K562 (cell line): Measurements from ENCODE around the gene LHPP. TPM values are rescaled to one million over a fixed set of nuclear protein-coding genes. Genes with fewer than 3 reads are reported as not detected.
A peak's percentile ranks its signal among the peaks of the same experiment; 100 is the strongest.

Experiments used
- ATAC-seq: fragments of 200-7000 bp; cut with Tn5 transposase; 3 replicates; pipeline ENCODE4 v1.9.1; 2020; ENCODE audit warnings: moderate library complexity
- BruUV-seq: library from RNA; stranded (reverse); fragments of 400-500 nt; replicated peaks from 2 replicates; lab custom pipeline; 2021; lab: Mats Ljungman, UMichigan
- CTCF ChIA-PET: fragments of 300-600 bp; formaldehyde crosslinking; extraction: SDS; loops from one replicate; lab custom pipeline; 2021; ENCODE audit warnings: low intra/inter-chr PET ratio; lab: Yijun Ruan, JAX
- POLR2A ChIA-PET: fragments of 300-600, 350-650 bp; sonication (Branson Sonifier 250); formaldehyde crosslinking; extraction: SDS; loops from one replicate; lab custom pipeline; 2021; ENCODE audit warnings: antibody characterized with exemption, inconsistent platforms; lab: Yijun Ruan, JAX
- DNase-seq, 4 experiments: peaks; one replicate each; pipeline versions ENCODE4 v3.0.0 to v3.0.0-alpha.2; 2011 to 2018; ENCODE audit warnings: low spot score in 3 of 4, mixed read lengths in 3 of 4; ENCODE audit errors: extremely low read depth in 1 of 4
- FAIRE-seq: peaks from 2 replicates; lab custom pipeline; 2011; peaks lifted over from hg19 to GRCh38; lab: Jason Lieb, UNC
- H2AFZ ChIP-seq: 2 replicates; pipeline ENCODE4 v1.6.0; 2011; ENCODE audit warnings: low read depth, low read length, control low read depth, inconsistent platforms
- H3K27ac ChIP-seq: fragments of 200-600 bp; 3 replicates; pipeline ENCODE4 v1.8.0; 2011; ENCODE audit warnings: low read depth, mild to moderate bottlenecking, control low read depth, inconsistent platforms, low read length, moderate library complexity, mixed read lengths; ENCODE audit errors: extremely low read depth
- H3K27me3 ChIP-seq, 2 experiments: fragments of 300-600 bp in 1 of 2; 2 replicates in 1 of 2; 3 replicates in 1 of 2; pipeline versions ENCODE4 v1.6.0 to v1.8.0; 2011; ENCODE audit warnings: inconsistent platforms in 2 of 2, low read length in 2 of 2, mild to moderate bottlenecking in 1 of 2, mixed read lengths in 1 of 2, moderate library complexity in 1 of 2; ENCODE audit not compliant: control insufficient read depth in 2 of 2, insufficient read depth in 2 of 2
- H3K36me3 ChIP-seq: fragments of 300-600 bp; 3 replicates; pipeline ENCODE4 v1.8.0; 2011; ENCODE audit warnings: mild to moderate bottlenecking, low read length, inconsistent platforms; ENCODE audit not compliant: control insufficient read depth, insufficient read depth
- H3K4me1 ChIP-seq, 2 experiments: fragments of 200-600 bp in 1 of 2; replicated peaks in 1 of 2; 2 replicates in 1 of 2; 3 replicates in 1 of 2; pipeline versions ENCODE4 v1.5.1 to v1.8.0; 2011; ENCODE audit warnings: inconsistent platforms in 2 of 2, low read length in 2 of 2, mild to moderate bottlenecking in 1 of 2, mixed read lengths in 1 of 2, moderate library complexity in 1 of 2; ENCODE audit not compliant: control insufficient read depth in 2 of 2, insufficient read depth in 2 of 2
- H3K4me2 ChIP-seq: 2 replicates; pipeline ENCODE4 v1.6.1; 2011; ENCODE audit warnings: low read length, control low read depth, inconsistent platforms, mixed read lengths; ENCODE audit not compliant: insufficient read depth
- H3K4me3 ChIP-seq: fragments of 200-600 bp; sonication (generic), shearing (Covaris generic); 2 replicates; pipeline ENCODE4 v1.5.1; 2016; ENCODE audit warnings: control low read depth, inconsistent platforms
- H3K79me2 ChIP-seq: fragments of 200-600 bp; 3 replicates; pipeline ENCODE4 v1.8.0; 2011; ENCODE audit warnings: low read length, inconsistent platforms; ENCODE audit not compliant: control insufficient read depth, insufficient read depth
- H3K9ac ChIP-seq, 2 experiments: 2 replicates each; pipeline versions ENCODE4 v1.6.0 to v1.6.1; 2011; ENCODE audit warnings: low read depth in 2 of 2, low read length in 2 of 2, control low read depth in 1 of 2, inconsistent platforms in 1 of 2, mild to moderate bottlenecking in 1 of 2, mixed read lengths in 1 of 2; ENCODE audit not compliant: insufficient read depth in 1 of 2
- H3K9me1 ChIP-seq: one replicate; pipeline ENCODE4 v1.6.0; 2011; ENCODE audit warnings: inconsistent platforms, mild to moderate bottlenecking, low read length, moderate library complexity; ENCODE audit not compliant: control insufficient read depth, insufficient read depth
- H3K9me3 ChIP-seq: replicated peaks from 2 replicates; pipeline ENCODE4 v1.5.1; 2011; ENCODE audit warnings: low read depth, low read length, inconsistent platforms; ENCODE audit not compliant: control insufficient read depth, insufficient read depth
- H4K20me1 ChIP-seq: replicated peaks from 2 replicates; pipeline ENCODE4 v1.6.1; 2011; ENCODE audit warnings: low read length, inconsistent platforms, mixed read lengths; ENCODE audit not compliant: control insufficient read depth, insufficient read depth
- BCOR ChIP-seq: fragments of 450-650 bp; IDR thresholded peaks from 2 replicates; pipeline ENCODE4 v1.6.1; 2016
- CHD1 ChIP-seq: fragments of 200-600 bp; sonication (generic); IDR thresholded peaks from one replicate; pipeline ENCODE4 v1.6.1; 2012; ENCODE audit warnings: mild to moderate bottlenecking, moderate library complexity, low read length, inconsistent platforms
- COPS2 ChIP-seq: fragments of 450-650 bp; conservative IDR thresholded peaks from 2 replicates; pipeline ENCODE4 v1.6.1; 2016; ENCODE audit warnings: mild to moderate bottlenecking, moderate library complexity
- CREM ChIP-seq: IDR thresholded peaks from 2 replicates; pipeline ENCODE4 v1.6.1; 2014; ENCODE audit warnings: antibody characterized with exemption, low read depth
- GABPA ChIP-seq: fragments of 200-800 bp; sonication (Bioruptor generic); conservative IDR thresholded peaks from 2 replicates; pipeline ENCODE4 v1.6.1; 2016; ENCODE audit warnings: low read depth, missing genetic modification characterization, missing compliant biosample characterization
- HDGF ChIP-seq: fragments of 450-650 bp; IDR thresholded peaks from 2 replicates; pipeline ENCODE4 v1.6.1; 2016
- HOXB6 ChIP-seq: fragments of 250-450 bp; sonication (Bioruptor Pico); IDR thresholded peaks from 2 replicates; pipeline ENCODE4 v1.5.1; 2022; ENCODE audit warnings: mild to moderate bottlenecking, borderline replicate concordance
- MAFG ChIP-seq: fragments of 450-650 bp; conservative IDR thresholded peaks from 2 replicates; pipeline ENCODE4 v1.6.1; 2016; ENCODE audit warnings: missing genetic modification characterization, missing compliant biosample characterization
- NELFE ChIP-seq: IDR thresholded peaks from 2 replicates; pipeline ENCODE4 v1.6.1; 2011; ENCODE audit warnings: mild to moderate bottlenecking; ENCODE audit not compliant: insufficient read depth, insufficient read length
- RNF2 ChIP-seq: sonication (generic); IDR thresholded peaks from 2 replicates; pipeline ENCODE4 v1.6.1; 2016
- SAFB ChIP-seq: fragments of 200-400 bp; formaldehyde crosslinking; IDR thresholded peaks from 2 replicates; pipeline ENCODE4 v1.6.1; 2017; ENCODE audit warnings: low read depth, low read length, borderline replicate concordance
- SIRT6 ChIP-seq: IDR thresholded peaks from one replicate; pipeline ENCODE4 v1.6.1; 2012; ENCODE audit warnings: low read depth, mild to moderate bottlenecking, control low read depth, inconsistent platforms, low read length, moderate library complexity
- TAF1 ChIP-seq: IDR thresholded peaks from 2 replicates; pipeline ENCODE4 v1.6.1; 2011; ENCODE audit warnings: mild to moderate bottlenecking, low read length, moderate library complexity; ENCODE audit not compliant: insufficient read depth, control insufficient read depth, severe bottlenecking; ENCODE audit errors: extremely low read depth
- U2AF1 ChIP-seq: fragments of 200-400 bp; formaldehyde crosslinking; optimal IDR thresholded peaks from 2 replicates; pipeline ENCODE3; 2017; ENCODE audit warnings: mild to moderate bottlenecking, low read depth, low read length, moderate library complexity
- ZNF589 ChIP-seq: fragments of 200-800 bp; sonication (Bioruptor generic); IDR thresholded peaks from 2 replicates; pipeline ENCODE4 v1.6.1; 2016; ENCODE audit warnings: low read depth, missing genetic modification characterization, missing compliant biosample characterization
- ZNF75A ChIP-seq: fragments of 450-650 bp; formaldehyde crosslinking; IDR thresholded peaks from 2 replicates; pipeline ENCODE4 v1.4.0; 2020; ENCODE audit warnings: mild to moderate bottlenecking
- WGBS: fragments of 100-300 bp; shearing (Covaris generic); methylation state at CpG from one replicate; pipeline ENCODE4 v1.1.6; 2016; ENCODE audit warnings: low coverage, mixed read lengths; ENCODE audit not compliant: insufficient coverage; ENCODE audit errors: missing lambda C conversion rate; 5-methylcytosine and 5-hydroxymethylcytosine counted together
- in situ Hi-C: fragments of 300-500 bp; cut with MboI; formaldehyde crosslinking; loops from 4 replicates; pipeline ENCODE4 v1.15.0; 2018; ENCODE audit warnings: inconsistent platforms, mixed read lengths
- intact Hi-C: fragments of 100-400 bp; cut with micrococcal nuclease; formaldehyde crosslinking; loops from 2 replicates; pipeline ENCODE4 v1.14.2; 2022
- polyA plus RNA-seq, 8 experiments: library from polyadenylated mRNA; depleted of rRNA in 4 of 8; stranded (reverse) in 5 of 8; unstranded in 3 of 8; fragments of >200 nt; fragmentation: Nextera tagmentation in 2 of 8; fragmentation: Illumina TruSeq in 1 of 8; extraction: Ambion mirVana in 2 of 8; extraction: Trizol in 1 of 8; gene quantifications; 2 replicates each; pipeline versions ENCODE4 v1.2.1 to v1.2.3, GENCODE V29; 2011 to 2014; ENCODE audit warnings: inconsistent platforms in 1 of 8, missing spikeins in 1 of 8
- total RNA-seq, 7 experiments: library from RNA; depleted of rRNA in 6 of 7; stranded (reverse); fragments of >200 nt in 6 of 7; fragmentation: Illumina TruSeq in 2 of 7; extraction: Trizol in 2 of 7; gene quantifications; 2 replicates each; pipeline versions ENCODE4 v1.2.1 to v1.2.3, GENCODE V29; 2011 to 2021; ENCODE audit warnings: low replicate concordance in 1 of 7
- TF ChIP-seq, protein P1 (sequence below), 3 experiments: IDR thresholded peaks in 2 of 3; conservative IDR thresholded peaks in 1 of 3; 2 replicates each; pipeline ENCODE4 v1.5.1; 2011 to 2012; ENCODE audit warnings: low read length in 3 of 3, mild to moderate bottlenecking in 3 of 3, control low read depth in 2 of 3, improper control_type of control experiment in 1 of 3, inconsistent platforms in 1 of 3, low read depth in 1 of 3, mixed read lengths in 1 of 3, moderate library complexity in 1 of 3; ENCODE audit not compliant: insufficient read depth in 2 of 3
- TF ChIP-seq, protein P2 (sequence below): sonication (generic); formaldehyde crosslinking; IDR thresholded peaks from 2 replicates; pipeline ENCODE4 v1.8.0; 2022; ENCODE audit warnings: missing genetic modification reagents, mild to moderate bottlenecking, borderline replicate concordance

LHPP gene
- total and polyA plus RNA-seq, 9 of the 15 experiments (the other 6 are each of a cell fraction or from before 2014, with no cell fraction given): 0.34 to 7.4 (median 3.0) TPM

DNA sequence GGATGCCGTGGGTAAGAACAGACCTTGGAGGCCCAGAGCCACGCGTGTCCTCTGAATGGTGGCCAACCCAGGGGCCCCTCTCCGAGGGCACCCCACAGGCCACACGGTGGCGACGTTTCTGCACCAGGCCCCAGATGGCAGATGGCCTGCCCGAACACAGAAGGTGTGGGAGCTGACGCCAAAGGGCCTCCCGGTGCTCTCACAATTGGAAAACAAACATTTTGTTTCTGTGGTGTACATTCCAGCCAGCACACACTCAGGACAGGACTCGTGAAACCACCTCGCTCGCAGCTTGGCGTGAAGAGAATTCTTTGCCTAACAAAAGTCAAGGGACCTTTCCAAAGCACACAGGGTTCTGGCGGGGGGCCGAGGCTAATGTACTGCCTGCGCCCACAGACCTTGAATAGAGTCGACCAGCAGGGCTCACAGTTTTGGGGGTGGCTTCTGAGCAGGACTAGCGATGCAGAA lies 170.5 kb downstream of the LHPP start:
- H3K27ac ChIP-seq: no peak overlapping the region
- ATAC-seq (peak; percentile 44), DNase-seq (no peak), FAIRE-seq (no peak)
- CTCF ChIA-PET: no interaction called here
- H3K27me3 ChIP-seq: no peaks in the 10 kb centered on the region
- WGBS: 80% methylated on average over 19 of the region's 19 CpGs
- in situ Hi-C loops: no loop called here
- intact Hi-C loops: loop anchor here (2.0 kb wide), 1 partner anchor 109 kb away; no protein-coding TSS in a partner anchor
- no peak overlapping the region for H3K4me2 ChIP-seq
- POLR2A ChIA-PET: interaction anchor here (0.6 to 0.7 kb wide), 3 partner anchors 58 to 84 kb away, joined by 3 read pairs; no protein-coding TSS in a partner anchor
- H3K4me3 ChIP-seq: no peak overlapping the region
- H3K36me3 ChIP-seq: no peaks in the 10 kb centered on the region
- 0 out of 3 replicates have a peak, but pooled peaks cover 3% of the 10 kb centered on the region for H3K79me2 ChIP-seq
- no peak overlapping the region for H2AFZ ChIP-seq
- no peaks in the 10 kb centered on the region; the same call in 1 of the 2 replicates for H3K9me3 ChIP-seq
- BruUV-seq: no TSS peak
- H3K4me1 ChIP-seq: peaks cover 13 to 47% of the 10 kb centered on the region in 2 experiments; a peak in 4 of 5 replicates
- H3K9ac ChIP-seq: no peak overlapping the region; a peak in 1 of 4 replicates
- peaks cover 4% of the 10 kb centered on the region for H3K9me1 ChIP-seq
- peaks cover 5% of the 10 kb centered on the region; the same call in 1 of the 2 replicates for H4K20me1 ChIP-seq
- TF ChIP-seq BCOR: no peak
- no peak for TF ChIP-seq SAFB
- TF ChIP-seq GABPA (tag): no peak
- TF ChIP-seq CREM: no peak
- no peak for TF ChIP-seq HOXB6 (CRISPR knock-in tag)
- no peak for TF ChIP-seq COPS2
- no peak for TF ChIP-seq ZNF589
- TF ChIP-seq, protein P1, sequence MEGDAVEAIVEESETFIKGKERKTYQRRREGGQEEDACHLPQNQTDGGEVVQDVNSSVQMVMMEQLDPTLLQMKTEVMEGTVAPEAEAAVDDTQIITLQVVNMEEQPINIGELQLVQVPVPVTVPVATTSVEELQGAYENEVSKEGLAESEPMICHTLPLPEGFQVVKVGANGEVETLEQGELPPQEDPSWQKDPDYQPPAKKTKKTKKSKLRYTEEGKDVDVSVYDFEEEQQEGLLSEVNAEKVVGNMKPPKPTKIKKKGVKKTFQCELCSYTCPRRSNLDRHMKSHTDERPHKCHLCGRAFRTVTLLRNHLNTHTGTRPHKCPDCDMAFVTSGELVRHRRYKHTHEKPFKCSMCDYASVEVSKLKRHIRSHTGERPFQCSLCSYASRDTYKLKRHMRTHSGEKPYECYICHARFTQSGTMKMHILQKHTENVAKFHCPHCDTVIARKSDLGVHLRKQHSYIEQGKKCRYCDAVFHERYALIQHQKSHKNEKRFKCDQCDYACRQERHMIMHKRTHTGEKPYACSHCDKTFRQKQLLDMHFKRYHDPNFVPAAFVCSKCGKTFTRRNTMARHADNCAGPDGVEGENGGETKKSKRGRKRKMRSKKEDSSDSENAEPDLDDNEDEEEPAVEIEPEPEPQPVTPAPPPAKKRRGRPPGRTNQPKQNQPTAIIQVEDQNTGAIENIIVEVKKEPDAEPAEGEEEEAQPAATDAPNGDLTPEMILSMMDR (IDR thresholded peaks at IDR 0.05 in 2 of 3, conservative IDR thresholded peaks at IDR 0.05 in 1 of 3; ENCODE audit: insufficient read depth in 2 of 3, low read depth in 1 of 3, low read length in 3 of 3): peak; percentile 22 to 41 (median 32); a peak in 4 of 6 replicates
- no peak for TF ChIP-seq MAFG (tag)
- no peak for TF ChIP-seq SIRT6
- TF ChIP-seq HDGF: no peak
- TF ChIP-seq U2AF1: no peak
- TF ChIP-seq NELFE: no peak
- TF ChIP-seq TAF1: no peak
- no peak for TF ChIP-seq RNF2
- TF ChIP-seq CHD1: no peak
- TF ChIP-seq ZNF75A: no peak
- TF ChIP-seq, protein P2, sequence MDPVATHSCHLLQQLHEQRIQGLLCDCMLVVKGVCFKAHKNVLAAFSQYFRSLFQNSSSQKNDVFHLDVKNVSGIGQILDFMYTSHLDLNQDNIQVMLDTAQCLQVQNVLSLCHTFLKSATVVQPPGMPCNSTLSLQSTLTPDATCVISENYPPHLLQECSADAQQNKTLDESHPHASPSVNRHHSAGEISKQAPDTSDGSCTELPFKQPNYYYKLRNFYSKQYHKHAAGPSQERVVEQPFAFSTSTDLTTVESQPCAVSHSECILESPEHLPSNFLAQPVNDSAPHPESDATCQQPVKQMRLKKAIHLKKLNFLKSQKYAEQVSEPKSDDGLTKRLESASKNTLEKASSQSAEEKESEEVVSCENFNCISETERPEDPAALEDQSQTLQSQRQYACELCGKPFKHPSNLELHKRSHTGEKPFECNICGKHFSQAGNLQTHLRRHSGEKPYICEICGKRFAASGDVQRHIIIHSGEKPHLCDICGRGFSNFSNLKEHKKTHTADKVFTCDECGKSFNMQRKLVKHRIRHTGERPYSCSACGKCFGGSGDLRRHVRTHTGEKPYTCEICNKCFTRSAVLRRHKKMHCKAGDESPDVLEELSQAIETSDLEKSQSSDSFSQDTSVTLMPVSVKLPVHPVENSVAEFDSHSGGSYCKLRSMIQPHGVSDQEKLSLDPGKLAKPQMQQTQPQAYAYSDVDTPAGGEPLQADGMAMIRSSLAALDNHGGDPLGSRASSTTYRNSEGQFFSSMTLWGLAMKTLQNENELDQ: no peak
